IMR-90 (cell line): ENCODE results near the gene CLEC16A.

Experiments
- CTCF ChIP-seq: conservative IDR thresholded peaks from 2 replicates; pipeline ENCODE4 v1.5.1; 2012; ENCODE audit warnings: mild to moderate bottlenecking, low read depth, low read length, improper control_type of control experiment
- MAFK ChIP-seq: IDR thresholded peaks from 2 replicates; pipeline ENCODE4 v1.6.1; 2012; ENCODE audit warnings: low read depth, low read length, improper control_type of control experiment
- MAZ ChIP-seq: IDR thresholded peaks from 2 replicates; pipeline ENCODE4 v1.6.1; 2012; ENCODE audit warnings: low read depth, mild to moderate bottlenecking, low read length, improper control_type of control experiment, moderate library complexity, borderline replicate concordance
- POLR2A ChIP-seq: IDR thresholded peaks from 2 replicates; pipeline ENCODE4 v1.6.1; 2012; ENCODE audit warnings: mild to moderate bottlenecking, low read depth, low read length
- RAD21 ChIP-seq: IDR thresholded peaks from 2 replicates; pipeline ENCODE4 v1.6.1; 2012; ENCODE audit warnings: low read length, improper control_type of control experiment
- SMC3 ChIP-seq: fragments of 150-350 bp; IDR thresholded peaks from 2 replicates; pipeline ENCODE4 v1.6.1; 2016; ENCODE audit warnings: low read depth, mild to moderate bottlenecking, antibody characterized with exemption, low read length, moderate library complexity
- USF2 ChIP-seq: fragments of 150-350 bp; IDR thresholded peaks from 2 replicates; pipeline ENCODE4 v1.6.1; 2017; ENCODE audit warnings: mild to moderate bottlenecking, antibody characterized with exemption, low read length, low read depth

- TF ChIP-seq RAD21 (no peak), CTCF (no peak), MAFK (no peak), POLR2A (no peak), MAZ (no peak), SMC3 (no peak), USF2 (no peak)
Measured at GRCh38 chr16:11111856-11112634, 167.7 kb downstream of the CLEC16A start.
